Suppressor macrophage treated with lipopolysaccharide for 4 hours (primary cell): Measurements from ENCODE around the gene HSPB2.
"Not testable (repeated sequence)": the region's sequence is repeated elsewhere in the genome, so short reads cannot be mapped to it uniquely, and the experiment has no call there.

ENCODE experiments used
- DNase-seq: peaks from one replicate; pipeline ENCODE4 v3.0.0-alpha.2; 2020

The HSPB2 gene

GRCh38 chr11:111912535-111912934 is at the start of gene HSPB2:
Gene HSPB2, plus strand, starts transcription at chr11:111912734. Its CDS starts 96 bp downstream, at chr11:111912830.
- no peak for DNase-seq

- DNase-seq: no peak
Measured at GRCh38 chr11:111870113-111870512, 42.4 kb upstream of the HSPB2 start.

GRCh38 chr11:111870522-111870885 is 42.0 kb upstream of the HSPB2 start:
- peak; percentile 31 for DNase-seq

GRCh38 chr11:111870886-111871692 is 41.4 kb upstream of the HSPB2 start, which contains the start of gene ALG9:
Gene ALG9, minus strand, starts transcription at chr11:111871581. Its CDS starts 99 bp downstream, at chr11:111871482.
- DNase-seq: peak; percentile 81

- no peak for DNase-seq
Measured at GRCh38 chr11:111871693-111872161, 40.8 kb upstream of the HSPB2 start.

- DNase-seq: no peak
Measured at GRCh38 chr11:111878385-111878848, 34.1 kb upstream of the HSPB2 start.

- DNase-seq: peak; percentile 98
Measured at GRCh38 chr11:111878849-111879636, 33.5 kb upstream of the HSPB2 start, which contains the start of the genes CFAP68 and FDXACB1. Gene CFAP68, plus strand, starts transcription at chr11:111879541. Its CDS starts 20 bp downstream, at chr11:111879561. Gene FDXACB1, minus strand, starts transcription at chr11:111879165. Its CDS starts 33 bp downstream, at chr11:111879132.

GRCh38 chr11:111879637-111879960 is 32.9 kb upstream of the HSPB2 start:
- DNase-seq: no peak

GRCh38 chr11:111882202-111882601 is 30.3 kb upstream of the HSPB2 start:
- no peak for DNase-seq

GRCh38 chr11:111885053-111885452 is 27.5 kb upstream of the HSPB2 start:
- DNase-seq: not testable (repeated sequence)

- DNase-seq: no peak
Measured at GRCh38 chr11:111886032-111886431, 26.5 kb upstream of the HSPB2 start.

GRCh38 chr11:111886844-111887243 is 25.7 kb upstream of the HSPB2 start:
- no peak for DNase-seq

GRCh38 chr11:111905411-111905810 is 7.1 kb upstream of the HSPB2 start:
- peak; percentile 12 for DNase-seq

GRCh38 chr11:111906680-111907079 is 5.9 kb upstream of the HSPB2 start:
- DNase-seq: no peak

- DNase-seq: no peak
Measured at GRCh38 chr11:111908639-111909305, 3.8 kb upstream of the HSPB2 start.

GRCh38 chr11:111909378-111909777 is 3.2 kb upstream of the HSPB2 start:
- no peak for DNase-seq

- no peak for DNase-seq
Measured at GRCh38 chr11:111910676-111911562, 1.6 kb upstream of the HSPB2 start.

GRCh38 chr11:111911563-111912401 is 752 bp upstream of the HSPB2 start, which contains the start of gene CRYAB:
Gene CRYAB, minus strand, starts transcription at chr11:111911770. Its CDS starts 46 bp downstream, at chr11:111911724.
- DNase-seq: no peak

- DNase-seq: no peak
Measured at GRCh38 chr11:111913031-111913861, 712 bp downstream of the HSPB2 start.

- DNase-seq: no peak
Measured at GRCh38 chr11:111913997-111914396, 1.5 kb downstream of the HSPB2 start.
